HG02642 (cell line): ENCODE measurements around the gene DLG2.

Experiments used
- ATAC-seq: cut with Tn5 transposase; IDR thresholded peaks from one replicate; pipeline ENCODE4 v1.9.1; 2021; ENCODE audit warnings: mild to moderate bottlenecking; ENCODE audit not compliant: unreplicated experiment, poor library complexity

The DLG2 gene

DNA sequence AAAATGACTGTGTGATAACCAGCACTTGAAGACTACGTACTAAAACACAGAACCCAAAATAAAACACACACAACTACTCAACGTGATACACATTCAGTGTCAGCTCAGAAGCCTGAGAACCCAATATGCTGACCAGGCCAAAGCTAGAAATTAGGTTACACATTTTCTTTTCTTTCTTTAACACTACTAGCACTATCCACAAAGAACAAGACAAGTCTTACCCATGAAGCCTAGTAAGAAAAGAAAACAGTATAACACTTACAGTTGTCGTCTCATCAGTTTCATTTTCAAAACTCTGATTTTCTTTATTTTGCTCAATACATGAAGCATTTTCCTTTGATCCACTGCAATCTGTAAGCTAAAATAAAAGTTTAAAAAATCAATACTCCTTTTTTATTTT is 472.9 kb downstream of the DLG2 start:
- no peak for ATAC-seq

GRCh38 chr11:85137597-85137996 is 489.5 kb downstream of the DLG2 start:
- ATAC-seq, result no peak

DNA sequence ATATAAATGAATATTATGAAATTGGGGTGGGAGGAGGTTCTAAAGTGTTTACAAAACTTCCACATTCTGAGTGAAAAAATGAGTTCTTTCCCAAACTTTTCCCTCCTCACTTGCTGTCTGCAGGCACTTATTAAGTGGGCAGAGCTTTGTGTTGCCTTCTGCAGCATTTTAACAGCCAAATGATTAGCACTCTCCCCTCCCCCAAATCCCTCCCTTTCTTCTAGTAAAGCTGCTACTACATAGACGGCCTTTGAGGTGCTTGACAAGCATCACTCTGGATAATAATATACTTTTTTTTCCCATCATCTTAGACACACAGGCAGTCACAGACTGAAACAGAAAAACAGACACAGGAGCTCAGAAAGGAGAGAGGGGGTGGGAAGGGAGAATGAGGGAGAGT is 493.5 kb downstream of the DLG2 start:
- ATAC-seq, result no peak

DNA sequence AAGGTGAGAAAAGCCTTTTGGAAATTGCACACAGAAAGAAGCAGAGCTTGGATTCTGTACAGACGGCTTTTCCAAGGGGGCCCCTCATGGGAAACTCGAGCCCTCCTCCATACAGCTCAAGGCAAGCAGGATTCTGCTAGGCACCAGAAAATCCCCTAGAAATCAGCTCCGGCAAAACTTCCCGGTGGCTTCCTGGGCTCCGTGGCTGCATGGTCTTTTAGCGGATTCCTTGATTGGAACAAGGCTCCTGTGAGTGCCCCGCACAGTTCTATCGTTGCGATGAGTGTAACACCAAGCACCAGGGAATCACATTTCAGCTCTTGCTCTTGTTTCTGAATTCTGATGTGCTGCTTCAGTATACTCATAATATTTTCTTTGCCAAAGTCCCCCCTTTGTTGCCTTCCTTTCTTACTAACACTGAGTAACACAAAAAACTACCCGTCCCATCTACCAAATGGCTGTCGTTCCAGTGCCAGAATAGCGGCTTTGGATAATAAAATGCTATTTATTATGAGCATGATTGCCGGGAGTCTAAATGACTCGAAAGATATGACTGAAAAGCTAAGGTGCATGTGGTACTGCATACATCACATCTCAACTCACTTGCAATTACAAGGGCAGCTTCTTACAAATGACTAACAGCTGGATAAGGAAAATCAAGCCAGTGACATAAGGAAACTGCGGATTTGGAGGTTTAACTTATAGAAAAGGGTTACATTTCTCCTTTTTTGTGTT is 494.1 kb downstream of the DLG2 start:
- no peak for ATAC-seq

GRCh38 chr11:85127349-85127748 is 499.8 kb downstream of the DLG2 start:
- ATAC-seq, result no peak

DNA sequence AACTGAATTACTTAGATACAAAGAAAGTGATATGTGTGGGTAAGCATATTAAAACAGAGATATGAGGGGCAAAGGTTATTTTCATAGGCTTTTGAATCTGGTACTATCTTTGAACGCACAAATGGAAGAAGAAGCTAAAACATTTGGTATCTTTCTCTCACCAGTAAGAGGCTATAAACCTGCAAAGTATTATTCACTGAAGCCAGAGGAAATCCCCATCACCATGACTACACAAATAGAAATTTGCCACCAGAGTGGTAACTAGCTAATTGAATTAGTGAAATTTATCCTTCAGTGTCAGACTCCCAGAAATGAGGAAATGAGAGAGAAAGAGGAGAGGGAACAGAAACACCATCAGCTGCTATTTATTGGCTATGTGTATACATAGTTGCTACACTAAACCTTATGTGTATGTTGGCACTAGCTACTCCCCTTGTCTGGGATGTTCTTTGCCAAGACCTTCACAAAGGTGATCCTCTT is 503.4 kb downstream of the DLG2 start:
- ATAC-seq, result peak; percentile 95

DNA sequence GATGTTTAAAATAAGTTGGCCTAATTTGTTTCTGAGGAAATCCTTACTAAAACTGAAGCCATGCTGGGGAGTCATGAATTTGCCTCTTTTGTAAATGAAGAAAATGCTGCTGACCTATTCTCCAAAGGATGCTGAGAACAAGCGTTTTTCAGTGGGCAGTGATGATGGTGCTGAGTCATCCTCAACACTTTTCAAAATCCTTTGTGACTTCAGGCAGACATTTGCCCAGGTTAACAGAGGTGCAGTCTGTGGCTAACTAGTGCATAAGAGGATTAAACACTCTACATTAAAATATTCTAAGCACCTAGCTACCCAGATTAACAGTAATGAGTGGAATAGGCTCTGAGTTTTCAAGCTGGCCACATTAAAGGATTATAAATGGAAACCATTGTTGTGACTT is 509.0 kb downstream of the DLG2 start:
- no peak for ATAC-seq

DNA sequence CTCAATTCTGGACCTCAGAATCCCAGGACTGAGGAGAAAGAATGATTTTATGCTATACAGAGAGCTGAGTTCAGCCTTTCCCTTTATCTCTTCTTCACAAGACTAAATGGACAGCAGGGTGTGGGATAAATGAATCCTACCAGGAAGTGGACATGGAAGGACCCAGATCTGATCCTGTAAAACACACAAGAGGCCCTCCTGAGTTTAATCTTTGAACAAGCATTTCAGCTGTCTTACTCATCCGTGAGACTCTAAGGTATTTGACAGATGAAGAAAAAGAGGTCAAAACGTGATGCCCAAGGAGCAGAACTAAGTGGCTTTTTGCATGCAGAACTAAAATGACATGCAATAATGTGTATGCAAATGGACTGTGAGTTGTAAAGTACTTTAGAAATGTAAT is 511.3 kb downstream of the DLG2 start:
- ATAC-seq, result no peak

- ATAC-seq, result no peak
Measured at GRCh38 chr11:85114786-85115185, 512.4 kb downstream of the DLG2 start.

- peak; percentile 90 for ATAC-seq
Measured at GRCh38 chr11:85110246-85110645, 516.9 kb downstream of the DLG2 start.

DNA sequence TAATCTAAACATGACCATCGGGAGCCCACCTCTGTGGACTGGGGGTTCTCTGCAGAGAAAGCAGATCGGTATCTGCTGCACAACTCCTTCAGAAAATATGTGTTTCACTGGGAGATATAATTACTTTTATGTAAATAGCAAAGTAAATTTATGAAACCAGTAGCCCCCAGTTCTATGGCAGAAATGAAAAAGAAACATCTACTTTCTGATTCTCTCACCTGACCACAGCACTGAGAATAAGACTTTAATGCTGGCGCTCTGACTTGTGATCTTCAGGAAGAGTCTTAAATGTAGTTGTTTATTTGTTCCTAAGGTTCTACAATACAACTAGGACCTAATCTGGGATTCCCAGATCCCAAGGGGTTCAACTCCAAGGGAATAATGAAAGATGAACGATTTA is 518.0 kb downstream of the DLG2 start:
- ATAC-seq, result peak; percentile 69

GRCh38 chr11:85105868-85106267 is 521.3 kb downstream of the DLG2 start:
- ATAC-seq, result no peak

DNA sequence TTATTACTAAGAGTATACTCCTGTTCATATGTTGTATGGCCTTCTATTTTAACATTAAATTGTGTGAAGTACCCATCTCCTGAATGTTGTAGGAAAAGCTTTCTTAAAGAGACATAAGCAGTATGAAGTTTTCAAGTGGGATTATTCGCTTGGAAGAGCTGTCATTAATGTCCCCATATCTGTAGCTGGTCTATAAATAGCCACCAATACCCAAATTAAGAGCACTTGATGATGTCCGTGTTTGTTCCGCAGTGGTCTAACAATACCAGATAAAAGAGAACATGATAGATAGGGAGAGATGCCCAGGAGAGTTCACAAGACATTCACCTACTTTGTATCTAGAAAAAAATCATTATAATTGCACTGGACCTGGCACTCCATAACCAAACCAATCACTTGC is 527.6 kb downstream of the DLG2 start:
- ATAC-seq, result no peak

- no peak for ATAC-seq
Measured at GRCh38 chr11:85098996-85099395, 528.1 kb downstream of the DLG2 start.

DNA sequence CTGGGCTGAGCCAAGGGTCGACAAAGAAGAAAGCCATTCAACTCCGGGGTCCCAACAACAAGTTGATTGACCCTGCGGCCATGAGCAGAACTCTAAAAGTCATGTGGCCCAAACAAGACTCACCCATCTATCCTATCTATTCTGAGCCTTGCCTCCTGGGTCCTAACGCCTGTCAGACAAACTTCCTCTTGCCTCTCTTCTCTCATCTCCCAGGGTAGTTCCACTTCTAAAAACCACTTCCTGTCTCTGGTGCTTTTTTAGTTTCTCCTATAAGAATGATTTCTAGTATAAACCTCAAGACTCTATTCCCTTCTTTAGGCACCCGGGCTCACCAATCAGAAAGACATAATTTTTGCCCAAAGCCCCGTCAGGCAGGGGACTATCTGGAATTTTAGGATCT is 530.2 kb downstream of the DLG2 start:
- peak; percentile 61 for ATAC-seq

GRCh38 chr11:85095239-85095638 is 531.9 kb downstream of the DLG2 start:
- ATAC-seq, result no peak

GRCh38 chr11:85094795-85095194 is 532.3 kb downstream of the DLG2 start:
- no peak for ATAC-seq

- ATAC-seq, result peak; percentile 44
Measured at GRCh38 chr11:85089654-85090053, 537.5 kb downstream of the DLG2 start.

DNA sequence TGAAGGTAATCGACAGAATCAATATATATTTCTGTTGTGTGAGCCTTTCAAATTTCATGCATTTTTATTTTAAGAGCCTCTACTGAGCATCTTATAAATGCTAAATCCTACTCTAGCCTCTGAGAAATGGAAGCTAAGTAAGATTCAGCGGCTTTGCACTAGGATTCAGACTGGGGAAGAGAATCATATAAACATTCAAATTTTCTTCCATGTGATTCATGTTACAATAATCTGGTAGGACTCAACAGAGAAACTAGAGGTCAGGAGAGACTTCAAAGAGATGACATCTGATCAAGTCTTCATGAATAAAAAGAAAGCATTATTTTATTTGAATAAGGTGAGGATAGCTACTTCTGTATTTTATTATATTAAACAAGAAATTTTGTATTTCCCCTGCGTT is 538.9 kb downstream of the DLG2 start:
- no peak for ATAC-seq

DNA sequence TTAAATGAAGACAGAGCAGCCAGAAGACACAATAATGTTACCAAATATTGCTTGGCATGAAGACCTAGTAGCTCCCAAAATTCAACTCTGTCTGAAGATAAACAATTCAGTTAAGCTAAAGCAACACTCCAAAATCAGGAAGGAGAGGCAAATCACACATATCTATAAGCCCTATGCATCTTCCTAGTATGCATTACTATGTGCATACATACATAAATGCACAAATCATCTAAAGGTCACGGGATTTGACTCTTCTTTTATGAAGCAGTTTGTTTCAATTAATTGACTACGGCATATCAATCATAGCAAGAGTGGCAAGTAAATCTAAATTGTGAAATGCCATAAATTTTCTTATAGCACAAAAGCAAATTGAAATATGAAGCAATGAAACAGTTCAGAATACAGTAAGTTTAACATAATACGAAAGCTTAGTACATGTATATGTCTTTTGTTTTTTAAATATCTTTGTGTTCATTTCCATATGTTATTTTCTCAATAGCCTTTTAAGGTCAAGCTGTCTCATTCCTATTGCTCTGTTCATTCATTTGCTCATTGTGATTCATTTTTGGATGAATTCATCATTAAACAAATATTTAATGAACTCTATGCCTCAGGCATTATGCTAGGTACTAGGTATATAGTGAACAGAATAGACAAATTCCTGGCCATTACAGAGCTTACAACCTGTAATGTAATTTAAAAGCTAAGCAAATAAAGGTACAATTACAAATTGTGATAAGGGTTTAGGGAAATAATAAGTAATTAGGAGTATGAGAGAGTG is 540.5 kb downstream of the DLG2 start:
- no peak for ATAC-seq

GRCh38 chr11:85076535-85077330 is 550.4 kb downstream of the DLG2 start:
- ATAC-seq, result no peak
